Lower leg skin (tissue), 4 donors: ENCODE measurements around the gene DNAI2. TPM values are rescaled to one million over a fixed set of nuclear protein-coding genes. Genes with fewer than 3 reads are reported as not detected.
"Not testable (repeated sequence)": the region's sequence is repeated elsewhere in the genome, so short reads cannot be mapped to it uniquely, and the experiment has no call there.

Experiments
- DNase-seq, 2 donors: peaks; one replicate each; pipeline ENCODE4 v3.0.0-alpha.2; 2019; ENCODE audit warnings: low spot score in 2 of 2
- H3K4me3 ChIP-seq: fragments of 200-600 bp; sonication (generic); 2 replicates; pipeline ENCODE4 v1.5.1; 2017; ENCODE audit warnings: mild to moderate bottlenecking, low read depth; ENCODE audit not compliant: poor library complexity, severe bottlenecking
- POLR2A ChIP-seq, 2 donors: fragments of 450-650 bp; IDR thresholded peaks; one replicate each; pipeline ENCODE4 v1.6.1; 2016 to 2017; ENCODE audit warnings: antibody characterized with exemption in 2 of 2, mild to moderate bottlenecking in 1 of 2, moderate library complexity in 1 of 2
- whole genome bisulfite sequencing, 2 donors: methylation state at CpG; one replicate each; pipeline ENCODE4 v1.1.5; 2018; 5-methylcytosine and 5-hydroxymethylcytosine counted together
- intact Hi-C: fragments of 100-400 bp; cut with DNase I; formaldehyde crosslinking; loops from one replicate; pipeline ENCODE4 v1.15.0; 2023; ENCODE audit warnings: low total_unique reads
- total RNA-seq, 4 donors: library from RNA; depleted of rRNA; stranded (reverse); fragments of >200 nt; gene quantifications; one replicate each; pipeline ENCODE4 v1.1.0, GENCODE V29; 2016
- TF ChIP-seq, protein P1 (sequence below), 3 donors: fragments of 450-650 bp; IDR thresholded peaks; one replicate each; pipeline ENCODE4 v1.5.1; 2016; ENCODE audit warnings: antibody characterized with exemption in 3 of 3, mild to moderate bottlenecking in 3 of 3, moderate library complexity in 2 of 3

The DNAI2 gene
- total RNA-seq, 4 donors from 2014 or later, result 0.57 TPM; not detected in 3

- DNase-seq, result no peak
- no peak overlapping the region for H3K4me3 ChIP-seq
- WGBS, 2 donors, result 76 to 83% methylated on average over 9 of the region's 9 CpGs
- intact Hi-C loops, result no loop called here
- TF ChIP-seq, protein P1, sequence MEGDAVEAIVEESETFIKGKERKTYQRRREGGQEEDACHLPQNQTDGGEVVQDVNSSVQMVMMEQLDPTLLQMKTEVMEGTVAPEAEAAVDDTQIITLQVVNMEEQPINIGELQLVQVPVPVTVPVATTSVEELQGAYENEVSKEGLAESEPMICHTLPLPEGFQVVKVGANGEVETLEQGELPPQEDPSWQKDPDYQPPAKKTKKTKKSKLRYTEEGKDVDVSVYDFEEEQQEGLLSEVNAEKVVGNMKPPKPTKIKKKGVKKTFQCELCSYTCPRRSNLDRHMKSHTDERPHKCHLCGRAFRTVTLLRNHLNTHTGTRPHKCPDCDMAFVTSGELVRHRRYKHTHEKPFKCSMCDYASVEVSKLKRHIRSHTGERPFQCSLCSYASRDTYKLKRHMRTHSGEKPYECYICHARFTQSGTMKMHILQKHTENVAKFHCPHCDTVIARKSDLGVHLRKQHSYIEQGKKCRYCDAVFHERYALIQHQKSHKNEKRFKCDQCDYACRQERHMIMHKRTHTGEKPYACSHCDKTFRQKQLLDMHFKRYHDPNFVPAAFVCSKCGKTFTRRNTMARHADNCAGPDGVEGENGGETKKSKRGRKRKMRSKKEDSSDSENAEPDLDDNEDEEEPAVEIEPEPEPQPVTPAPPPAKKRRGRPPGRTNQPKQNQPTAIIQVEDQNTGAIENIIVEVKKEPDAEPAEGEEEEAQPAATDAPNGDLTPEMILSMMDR (IDR thresholded peaks at IDR 0.05), result no peak
- TF ChIP-seq POLR2A (IDR thresholded peaks at IDR 0.05), result no peak
These were observed 6.1 kb downstream of the DNAI2 start for GRCh38 chr17:74280093-74280513.

- WGBS, 2 donors, result 94 to 95% methylated on average over 20 of the region's 20 CpGs
- no peak for TF ChIP-seq POLR2A (IDR thresholded peaks at IDR 0.05)
- TF ChIP-seq, protein P1 (IDR thresholded peaks at IDR 0.05), result no peak
- H3K4me3 ChIP-seq, result no peak overlapping the region
- no peak for DNase-seq
- intact Hi-C loops, result no loop called here
These were observed 7.8 kb downstream of the DNAI2 start for GRCh38 chr17:74281799-74282198.

GRCh38 chr17:74282274-74282586 lies 8.2 kb downstream of the DNAI2 start:
- DNase-seq, intact Hi-C loops, H3K4me3 ChIP-seq: not testable (repeated sequence)
- 89 to 95% methylated on average over 4 of the region's 4 CpGs for WGBS, 2 donors

GRCh38 chr17:74282587-74283370 lies 8.7 kb downstream of the DNAI2 start:
- H3K4me3 ChIP-seq, result no peak overlapping the region
- TF ChIP-seq, protein P1 (IDR thresholded peaks at IDR 0.05), result no peak
- no peak for TF ChIP-seq POLR2A (IDR thresholded peaks at IDR 0.05)
- intact Hi-C loops, result no loop called here
- DNase-seq, result no peak
- 43 to 46% methylated on average over 9 of the region's 9 CpGs for WGBS, 2 donors

DNA sequence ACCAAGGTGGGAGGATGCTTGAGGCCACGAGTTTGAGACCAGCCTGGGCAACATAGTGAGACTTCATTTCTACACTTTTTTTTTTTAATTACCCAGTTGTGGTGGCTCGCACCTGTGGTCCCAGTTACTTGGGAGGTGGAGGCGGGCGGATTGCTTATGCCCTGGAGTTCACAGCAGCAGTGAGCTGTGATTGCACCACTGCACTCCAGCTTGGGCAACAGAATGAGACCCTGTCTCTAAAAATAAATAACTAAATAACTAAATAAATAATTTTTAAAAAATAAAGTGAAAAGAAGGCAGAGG lies 9.3 kb downstream of the DNAI2 start:
- WGBS, 2 donors, result 68 to 79% methylated on average over 4 of the region's 4 CpGs
- TF ChIP-seq, protein P1 (IDR thresholded peaks at IDR 0.05), result no peak
- intact Hi-C loops, result no loop called here
- no peak overlapping the region for H3K4me3 ChIP-seq
- no peak for DNase-seq

- no peak for TF ChIP-seq POLR2A (IDR thresholded peaks at IDR 0.05)
- TF ChIP-seq, protein P1 (IDR thresholded peaks at IDR 0.05), result no peak
- no peak overlapping the region for H3K4me3 ChIP-seq
- 85 to 90% methylated on average over 12 to 14 of the region's 14 CpGs for WGBS, 2 donors
- intact Hi-C loops, result no loop called here
- no peak for DNase-seq
These were observed 13.1 kb downstream of the DNAI2 start for GRCh38 chr17:74287031-74287602.
